IMR-90 (cell line): ENCODE data around the gene SRC. TPM values are rescaled to one million over a fixed set of nuclear protein-coding genes. Genes with fewer than 3 reads are reported as not detected.
A peak's percentile ranks its signal among the peaks of the same experiment; 100 is the strongest.

Experiments used
- ATAC-seq: fragments of 200-7000 bp; cut with Tn5 transposase; 2 replicates; pipeline ENCODE4 v1.9.1; 2020; ENCODE audit warnings: low read depth, mild to moderate bottlenecking, moderate library complexity
- BruUV-seq: library from RNA; stranded (reverse); fragments of 400-500 nt; replicated peaks from 2 replicates; lab custom pipeline; 2021; lab: Mats Ljungman, UMichigan
- CTCF ChIA-PET: fragments of 300-600 bp; formaldehyde crosslinking; extraction: SDS; loops from one replicate; lab custom pipeline; 2021; ENCODE audit warnings: antibody characterized with exemption; lab: Yijun Ruan, JAX
- POLR2A ChIA-PET: fragments of 300-600 bp; sonication (Branson Sonifier 250); formaldehyde crosslinking; loops from one replicate; lab custom pipeline; 2022; ENCODE audit warnings: antibody characterized with exemption; ENCODE audit not compliant: unreplicated experiment; lab: Charles Lee
- DNase-seq: peaks from one replicate; pipeline ENCODE4 v3.0.0; 2013
- H2AFZ ChIP-seq: replicated peaks from 2 replicates; pipeline ENCODE3; 2013; ENCODE audit warnings: low read length, mild to moderate bottlenecking; ENCODE audit not compliant: poor library complexity
- H2AK5ac ChIP-seq: 2 replicates; pipeline ENCODE4 v1.6.1; 2013; ENCODE audit warnings: low read depth, low read length, inconsistent platforms
- H2AK9ac ChIP-seq: replicated peaks from 2 replicates; pipeline ENCODE3; 2013; ENCODE audit warnings: mild to moderate bottlenecking, low read depth, low read length, moderate library complexity; ENCODE audit not compliant: poor library complexity
- H2BK120ac ChIP-seq: 2 replicates; pipeline ENCODE4 v1.6.1; 2013; ENCODE audit warnings: low read depth, low read length, inconsistent platforms
- H2BK15ac ChIP-seq: 3 replicates; pipeline ENCODE4 v1.6.1; 2013; ENCODE audit warnings: low read depth, low read length, inconsistent platforms
- H2BK20ac ChIP-seq: 2 replicates; pipeline ENCODE4 v1.6.1; 2013; ENCODE audit warnings: low read depth, mild to moderate bottlenecking, inconsistent platforms, low read length, moderate library complexity
- H2BK5ac ChIP-seq: 2 replicates; pipeline ENCODE4 v1.6.1; 2013; ENCODE audit warnings: mild to moderate bottlenecking, low read depth, low read length, inconsistent platforms; ENCODE audit not compliant: poor library complexity, severe bottlenecking
- H3K14ac ChIP-seq: replicated peaks from 2 replicates; pipeline ENCODE4 v1.6.1; 2013; ENCODE audit warnings: low read depth, low read length, inconsistent platforms
- H3K18ac ChIP-seq: 2 replicates; pipeline ENCODE4 v1.6.1; 2013; ENCODE audit warnings: low read depth, low read length, control low read depth
- H3K23ac ChIP-seq: 2 replicates; pipeline ENCODE4 v1.6.1; 2013; ENCODE audit warnings: low read depth, low read length, inconsistent platforms
- H3K27ac ChIP-seq: 2 replicates; pipeline ENCODE4 v1.5.1; 2013; ENCODE audit warnings: mild to moderate bottlenecking, control low read depth, low read length; ENCODE audit not compliant: insufficient read depth
- H3K27me3 ChIP-seq: 2 replicates; pipeline ENCODE4 v1.6.1; 2013; ENCODE audit warnings: low read length; ENCODE audit not compliant: control insufficient read depth, insufficient read depth
- H3K36me3 ChIP-seq: 2 replicates; pipeline ENCODE4 v1.6.1; 2013; ENCODE audit warnings: low read length, mixed read lengths; ENCODE audit not compliant: control insufficient read depth, insufficient read depth
- H3K4ac ChIP-seq: 2 replicates; pipeline ENCODE4 v1.6.1; 2013; ENCODE audit warnings: low read depth, low read length, inconsistent platforms
- H3K4me1 ChIP-seq: 2 replicates; pipeline ENCODE4 v1.6.1; 2013; ENCODE audit warnings: low read length, mixed read lengths; ENCODE audit not compliant: control insufficient read depth, insufficient read depth
- H3K4me2 ChIP-seq: 2 replicates; pipeline ENCODE4 v1.6.1; 2013; ENCODE audit warnings: low read depth, mild to moderate bottlenecking, control low read depth, low read length, moderate library complexity
- H3K4me3 ChIP-seq: 2 replicates; pipeline ENCODE4 v1.5.1; 2013; ENCODE audit warnings: low read depth, mild to moderate bottlenecking, control low read depth, low read length, moderate library complexity; ENCODE audit not compliant: insufficient read depth
- H3K56ac ChIP-seq: 2 replicates; pipeline ENCODE4 v1.6.1; 2013; ENCODE audit warnings: low read length, inconsistent platforms; ENCODE audit not compliant: insufficient read depth; ENCODE audit errors: extremely low read depth
- H3K79me1 ChIP-seq, 2 experiments: 2 replicates each; pipeline ENCODE4 v1.6.1; 2013; ENCODE audit warnings: low read length in 2 of 2, inconsistent platforms in 1 of 2, low read depth in 1 of 2
- H3K9ac ChIP-seq: 2 replicates; pipeline ENCODE4 v1.6.1; 2013; ENCODE audit warnings: low read depth, low read length, control low read depth
- H3K9me1 ChIP-seq: 2 replicates; pipeline ENCODE4 v1.6.1; 2013; ENCODE audit warnings: low read length, inconsistent platforms; ENCODE audit not compliant: insufficient read depth
- H3K9me3 ChIP-seq: 2 replicates; pipeline ENCODE4 v1.6.1; 2013; ENCODE audit warnings: low read length; ENCODE audit not compliant: control insufficient read depth, insufficient read depth
- H4K20me1 ChIP-seq: 2 replicates; pipeline ENCODE4 v1.6.1; 2013; ENCODE audit warnings: low read length, inconsistent platforms; ENCODE audit not compliant: insufficient read depth
- H4K5ac ChIP-seq: 2 replicates; pipeline ENCODE4 v1.6.1; 2013; ENCODE audit warnings: mild to moderate bottlenecking, low read depth, low read length, control low read depth
- H4K8ac ChIP-seq, 2 experiments: 2 replicates each; pipeline ENCODE4 v1.6.1; 2013; ENCODE audit warnings: low read depth in 2 of 2, low read length in 2 of 2, control low read depth in 1 of 2, inconsistent platforms in 1 of 2
- H4K91ac ChIP-seq: 2 replicates; pipeline ENCODE4 v1.6.1; 2013; ENCODE audit warnings: low read depth, low read length, inconsistent platforms; ENCODE audit not compliant: insufficient read depth
- CEBPB ChIP-seq: IDR thresholded peaks from 2 replicates; pipeline ENCODE4 v1.6.1; 2012; ENCODE audit warnings: low read depth, low read length, improper control_type of control experiment
- CHD1 ChIP-seq: IDR thresholded peaks from 2 replicates; pipeline ENCODE4 v1.6.1; 2012; ENCODE audit warnings: low read depth, low read length, improper control_type of control experiment
- MAZ ChIP-seq: IDR thresholded peaks from 2 replicates; pipeline ENCODE4 v1.6.1; 2012; ENCODE audit warnings: low read depth, mild to moderate bottlenecking, low read length, improper control_type of control experiment, moderate library complexity, borderline replicate concordance
- POLR2A ChIP-seq: IDR thresholded peaks from 2 replicates; pipeline ENCODE4 v1.6.1; 2012; ENCODE audit warnings: mild to moderate bottlenecking, low read depth, low read length
- RAD21 ChIP-seq: IDR thresholded peaks from 2 replicates; pipeline ENCODE4 v1.6.1; 2012; ENCODE audit warnings: low read length, improper control_type of control experiment
- SMC3 ChIP-seq: fragments of 150-350 bp; IDR thresholded peaks from 2 replicates; pipeline ENCODE4 v1.6.1; 2016; ENCODE audit warnings: low read depth, mild to moderate bottlenecking, antibody characterized with exemption, low read length, moderate library complexity
- WGBS, 2 experiments: methylation state at CpG; one replicate each; pipeline versions ENCODE4 v1.1.5 to v1.1.7; 2013; ENCODE audit warnings: missing lambda C conversion rate in 2 of 2; ENCODE audit not compliant: insufficient read length in 1 of 2; ENCODE audit errors: extremely low coverage in 2 of 2; 5-methylcytosine and 5-hydroxymethylcytosine counted together
- dilution Hi-C: fragments of 300-500 bp; cut with HindIII; formaldehyde crosslinking; loops from one replicate; pipeline ENCODE4 v1.14.3; 2018; ENCODE audit warnings: low sequenced_read_pairs; ENCODE audit not compliant: unreplicated experiment
- in situ Hi-C: fragments of 300-500 bp; cut with MboI; formaldehyde crosslinking; loops from 3 replicates; pipeline ENCODE4 v1.14.3; 2019; ENCODE audit warnings: low sequenced_read_pairs, inconsistent platforms, mixed read lengths
- intact Hi-C: fragments of 100-400 bp; cut with micrococcal nuclease; formaldehyde crosslinking; loops from 2 replicates; pipeline ENCODE4 v1.10.0; 2022
- polyA plus RNA-seq, 3 experiments: library from polyadenylated mRNA; depleted of rRNA; stranded (reverse); fragments of >200 nt; gene quantifications; 2 replicates each; pipeline ENCODE4 v1.2.3, GENCODE V29; 2012; ENCODE audit warnings: low replicate concordance in 1 of 3
- total RNA-seq: library from RNA; depleted of rRNA; stranded (reverse); fragments of >200 nt; gene quantifications from 2 replicates; pipeline ENCODE4 v1.2.3, GENCODE V29; 2012
- TF ChIP-seq, protein P1 (sequence below): fragments of 150-350 bp; IDR thresholded peaks from 2 replicates; pipeline ENCODE4 v1.6.1; 2017; ENCODE audit warnings: mild to moderate bottlenecking, antibody characterized with exemption, low read length, low read depth

Gene SRC
- total and polyA plus RNA-seq, 2 of the 4 experiments (the other 2 are of a cell fraction) = 7.0 to 24.2 TPM

DNA sequence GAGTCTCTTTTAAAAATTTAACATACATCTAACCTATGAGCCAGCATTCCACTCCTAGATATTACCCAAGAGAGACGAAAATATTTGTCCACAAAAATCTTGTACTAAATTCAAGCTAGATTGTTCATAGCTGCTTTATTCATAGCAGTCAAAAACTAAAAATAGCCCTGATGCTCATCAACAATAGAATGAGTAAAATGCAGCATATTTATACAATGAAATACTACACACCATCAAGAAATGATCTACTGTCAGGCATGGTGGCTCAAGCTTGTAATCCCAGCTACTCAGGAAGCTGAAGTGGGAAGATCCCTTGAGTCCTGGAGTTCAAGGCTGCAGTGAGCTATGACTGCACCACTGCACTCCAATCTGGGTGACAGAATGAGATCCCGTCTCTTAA lies 22.0 kb upstream of the SRC start:
- CTCF ChIA-PET = no interaction called here
- in situ Hi-C loops = no loop called here
- ATAC-seq = peak; percentile 76
- H2AK9ac ChIP-seq = no peak overlapping the region
- no peak overlapping the region for H3K18ac ChIP-seq
- no peak overlapping the region for H2AK5ac ChIP-seq
- H2AFZ ChIP-seq = no peak overlapping the region
- H3K9me1 ChIP-seq = peaks cover 18% of the 10 kb centered on the region
- H2BK5ac ChIP-seq = peak overlapping the region; percentile 59
- H3K4ac ChIP-seq = no peak overlapping the region; the same call in 1 of the 2 replicates
- H3K36me3 ChIP-seq = no peaks in the 10 kb centered on the region
- H3K27me3 ChIP-seq = no peaks in the 10 kb centered on the region
- H3K23ac ChIP-seq = no peak overlapping the region; the same call in 1 of the 2 replicates
- no peak overlapping the region for H4K91ac ChIP-seq
- POLR2A ChIA-PET = no interaction called here
- H3K9ac ChIP-seq = no peak overlapping the region
- H2BK20ac ChIP-seq = peak overlapping the region; percentile 1; the same call in 1 of the 2 replicates
- no peak for TF ChIP-seq MAZ
- peak; percentile 78; the same call in 1 of the 2 replicates for TF ChIP-seq CEBPB
- TF ChIP-seq, protein P1, sequence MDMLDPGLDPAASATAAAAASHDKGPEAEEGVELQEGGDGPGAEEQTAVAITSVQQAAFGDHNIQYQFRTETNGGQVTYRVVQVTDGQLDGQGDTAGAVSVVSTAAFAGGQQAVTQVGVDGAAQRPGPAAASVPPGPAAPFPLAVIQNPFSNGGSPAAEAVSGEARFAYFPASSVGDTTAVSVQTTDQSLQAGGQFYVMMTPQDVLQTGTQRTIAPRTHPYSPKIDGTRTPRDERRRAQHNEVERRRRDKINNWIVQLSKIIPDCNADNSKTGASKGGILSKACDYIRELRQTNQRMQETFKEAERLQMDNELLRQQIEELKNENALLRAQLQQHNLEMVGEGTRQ = no peak
- TF ChIP-seq SMC3 = peak; percentile 3; the same call in 1 of the 2 replicates
- no peak for TF ChIP-seq CHD1
- TF ChIP-seq POLR2A = no peak
- no peak for TF ChIP-seq RAD21
- no TSS peak for BruUV-seq
- peaks cover 8% of the 10 kb centered on the region for H3K4me1 ChIP-seq
- H3K27ac ChIP-seq = no peak overlapping the region; the same call in 1 of the 2 replicates
- no peak overlapping the region for H2BK120ac ChIP-seq
- DNase-seq = peak; percentile 92
- H3K14ac ChIP-seq = no peak overlapping the region
- no peak overlapping the region for H3K4me3 ChIP-seq
- no CpG with 5 or more reads among the region's 2 CpGs for WGBS, 2 experiments
- intact Hi-C loops = no loop called here
- no peak overlapping the region for H3K4me2 ChIP-seq
- H3K9me3 ChIP-seq = no peaks in the 10 kb centered on the region
- no peak overlapping the region for H2BK15ac ChIP-seq
- peak overlapping the region in 1 of 2 experiments; percentile 63; a peak in 1 of 4 replicates for H4K8ac ChIP-seq
- peaks cover 0 to 4% of the 10 kb centered on the region in 2 experiments; a peak in 1 of 4 replicates for H3K79me1 ChIP-seq
- H3K56ac ChIP-seq = no peak overlapping the region
- no peak overlapping the region for H4K5ac ChIP-seq
- dilution Hi-C loops = no loop called here
- H4K20me1 ChIP-seq = no peaks in the 10 kb centered on the region
